ENCODE results near the gene RASGRP2. TPM values are rescaled to one million over a fixed set of nuclear protein-coding genes. Genes with fewer than 3 reads are reported as not detected.

Gene RASGRP2
- polyA plus RNA-seq, 1 donor = 10.7 TPM

DNA sequence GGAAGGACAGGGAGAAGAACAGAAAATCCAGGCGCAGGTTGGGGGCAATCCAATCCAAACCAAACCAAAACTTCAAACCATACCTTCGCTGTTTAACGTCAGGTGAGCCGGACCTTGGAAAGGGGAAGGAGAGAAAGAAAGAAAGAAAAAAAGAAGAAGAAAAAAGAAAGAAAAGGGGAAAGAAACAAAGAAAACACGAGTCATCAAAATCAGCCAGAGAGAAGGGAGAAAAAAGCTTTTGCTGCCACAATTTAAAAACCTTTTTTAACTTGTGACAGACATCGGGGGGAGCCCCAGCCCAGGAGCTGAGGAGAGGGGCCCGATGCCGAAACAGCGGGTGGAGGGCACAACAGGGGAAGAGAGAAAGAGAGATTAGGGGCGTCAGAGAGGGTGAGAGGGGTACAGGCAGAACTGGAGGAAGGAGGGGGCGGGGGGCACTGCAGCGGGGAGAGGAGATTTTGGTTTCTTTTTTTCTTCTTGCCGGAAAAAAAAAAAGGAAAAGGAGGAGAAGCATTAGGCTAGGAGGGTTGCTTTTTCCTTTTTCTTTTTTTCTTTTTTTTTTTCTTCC lies 51.1 kb downstream of the RASGRP2 start:
- Histone ChIP-seq H3K27me3 (ENCODE audit: control insufficient read depth, insufficient read depth, low read length) (peaks cover 69% of the 10 kb centered on the region), H3K9me3 (ENCODE audit: control insufficient read depth, low read depth, low read length) (no peaks in the 10 kb centered on the region), H3K4me3 (ENCODE audit: low read length) (no peak overlapping the region), H3K27ac (ENCODE audit: low read length) (no peak overlapping the region), H3K4me1 (ENCODE audit: control insufficient read depth, insufficient read depth, low read length) (no peaks in the 10 kb centered on the region), H3K36me3 (ENCODE audit: control insufficient read depth, insufficient read depth, low read length) (no peaks in the 10 kb centered on the region)
- WGBS (ENCODE audit: insufficient coverage, low lambda C conversion rate) = 38% methylated on average over 4 of the region's 13 CpGs
- no peak for DNase-seq

DNA sequence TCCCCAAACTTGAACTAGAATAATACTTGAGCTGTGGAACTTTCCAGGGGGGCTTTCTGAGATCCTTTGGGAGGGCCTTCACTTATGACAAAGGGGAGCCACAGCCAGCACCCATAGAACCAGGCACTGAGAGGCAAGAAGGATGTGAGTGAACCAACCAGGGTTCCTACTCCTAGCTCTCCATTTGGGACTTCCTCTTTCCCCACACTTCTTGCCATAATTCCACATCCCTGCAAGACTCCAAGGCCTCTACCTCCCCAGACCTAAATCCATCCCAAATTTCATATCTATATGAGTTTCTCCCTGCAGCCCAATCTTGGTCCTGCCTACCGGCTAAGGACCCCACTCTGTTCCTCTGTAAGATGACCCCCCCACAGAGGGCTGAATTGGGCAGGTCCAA lies 52.4 kb downstream of the RASGRP2 start:
- Histone ChIP-seq H3K4me1 (ENCODE audit: control insufficient read depth, insufficient read depth, low read length) (no peaks in the 10 kb centered on the region), H3K36me3 (ENCODE audit: control insufficient read depth, insufficient read depth, low read length) (no peaks in the 10 kb centered on the region), H3K9me3 (ENCODE audit: control insufficient read depth, low read depth, low read length) (no peaks in the 10 kb centered on the region), H3K4me3 (ENCODE audit: low read length) (no peak overlapping the region), H3K27me3 (ENCODE audit: control insufficient read depth, insufficient read depth, low read length) (peaks cover 66% of the 10 kb centered on the region), H3K27ac (ENCODE audit: low read length) (no peak overlapping the region)
- no CpG with 5 or more reads among the region's 1 CpG for WGBS (ENCODE audit: insufficient coverage, low lambda C conversion rate)
- no peak for DNase-seq

DNA sequence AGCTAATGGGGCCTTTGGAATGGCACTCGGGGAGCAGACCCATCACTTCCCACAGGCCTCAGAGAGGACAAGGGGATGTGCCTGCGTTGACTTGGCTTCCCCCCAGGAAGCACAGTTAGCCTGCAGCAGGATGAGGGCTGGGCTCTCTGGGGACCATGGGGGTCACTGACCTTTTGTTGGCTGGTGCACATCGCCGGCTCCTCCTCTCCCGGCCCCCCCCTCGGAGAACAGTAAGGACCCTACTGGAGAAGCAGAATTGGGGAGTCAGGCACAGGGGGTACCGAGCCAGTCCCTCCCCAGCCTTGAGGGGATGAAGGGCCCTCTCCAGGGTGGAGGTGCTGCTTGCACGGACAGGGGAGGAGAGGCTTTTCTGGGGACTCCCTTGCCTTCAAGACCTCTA lies 53.7 kb downstream of the RASGRP2 start:
- Histone ChIP-seq H3K4me3 (ENCODE audit: low read length) (no peak overlapping the region), H3K27ac (ENCODE audit: low read length) (no peak overlapping the region), H3K9me3 (ENCODE audit: control insufficient read depth, low read depth, low read length) (no peaks in the 10 kb centered on the region), H3K4me1 (ENCODE audit: control insufficient read depth, insufficient read depth, low read length) (no peaks in the 10 kb centered on the region), H3K36me3 (ENCODE audit: control insufficient read depth, insufficient read depth, low read length) (no peaks in the 10 kb centered on the region), H3K27me3 (ENCODE audit: control insufficient read depth, insufficient read depth, low read length) (peaks cover 54% of the 10 kb centered on the region)
- WGBS (ENCODE audit: insufficient coverage, low lambda C conversion rate) = no CpG with 5 or more reads among the region's 8 CpGs
- DNase-seq = no peak

DNA sequence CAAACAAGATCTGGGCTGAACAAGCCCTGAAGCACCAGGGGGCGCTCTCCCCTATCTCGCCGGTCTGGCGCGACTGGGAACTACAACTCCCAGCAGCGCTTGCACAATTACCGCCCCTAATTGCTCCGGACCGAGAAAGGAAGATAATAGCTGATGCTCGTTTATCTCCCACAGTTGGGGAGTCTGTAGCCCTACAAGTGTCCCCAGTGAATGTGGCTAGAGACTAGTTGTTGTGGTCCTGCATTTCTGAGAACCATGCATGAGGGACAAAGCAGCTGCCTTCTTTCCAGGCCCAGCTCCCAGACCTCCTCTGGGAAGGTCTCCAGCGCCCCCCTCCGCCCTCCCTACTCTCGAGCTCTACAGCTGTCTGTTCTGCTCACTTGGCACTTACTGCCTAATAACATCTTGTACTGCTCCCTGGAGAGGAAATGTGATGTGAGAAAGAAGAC lies 55.4 kb downstream of the RASGRP2 start:
- DNase-seq = peak; percentile 81 to 82
- no peaks in the 10 kb centered on the region for H3K9me3 ChIP-seq (ENCODE audit: control insufficient read depth, low read depth, low read length)
- H3K4me1 ChIP-seq (ENCODE audit: control insufficient read depth, insufficient read depth, low read length) = no peaks in the 10 kb centered on the region
- peak overlapping the region; percentile 29 for H3K4me3 ChIP-seq (ENCODE audit: low read length)
- H3K27me3 ChIP-seq (ENCODE audit: control insufficient read depth, insufficient read depth, low read length) = peaks cover 41% of the 10 kb centered on the region
- H3K36me3 ChIP-seq (ENCODE audit: control insufficient read depth, insufficient read depth, low read length) = no peaks in the 10 kb centered on the region
- H3K27ac ChIP-seq (ENCODE audit: low read length) = no peak overlapping the region
- WGBS (ENCODE audit: insufficient coverage, low lambda C conversion rate) = no CpG with 5 or more reads among the region's 13 CpGs

DNA sequence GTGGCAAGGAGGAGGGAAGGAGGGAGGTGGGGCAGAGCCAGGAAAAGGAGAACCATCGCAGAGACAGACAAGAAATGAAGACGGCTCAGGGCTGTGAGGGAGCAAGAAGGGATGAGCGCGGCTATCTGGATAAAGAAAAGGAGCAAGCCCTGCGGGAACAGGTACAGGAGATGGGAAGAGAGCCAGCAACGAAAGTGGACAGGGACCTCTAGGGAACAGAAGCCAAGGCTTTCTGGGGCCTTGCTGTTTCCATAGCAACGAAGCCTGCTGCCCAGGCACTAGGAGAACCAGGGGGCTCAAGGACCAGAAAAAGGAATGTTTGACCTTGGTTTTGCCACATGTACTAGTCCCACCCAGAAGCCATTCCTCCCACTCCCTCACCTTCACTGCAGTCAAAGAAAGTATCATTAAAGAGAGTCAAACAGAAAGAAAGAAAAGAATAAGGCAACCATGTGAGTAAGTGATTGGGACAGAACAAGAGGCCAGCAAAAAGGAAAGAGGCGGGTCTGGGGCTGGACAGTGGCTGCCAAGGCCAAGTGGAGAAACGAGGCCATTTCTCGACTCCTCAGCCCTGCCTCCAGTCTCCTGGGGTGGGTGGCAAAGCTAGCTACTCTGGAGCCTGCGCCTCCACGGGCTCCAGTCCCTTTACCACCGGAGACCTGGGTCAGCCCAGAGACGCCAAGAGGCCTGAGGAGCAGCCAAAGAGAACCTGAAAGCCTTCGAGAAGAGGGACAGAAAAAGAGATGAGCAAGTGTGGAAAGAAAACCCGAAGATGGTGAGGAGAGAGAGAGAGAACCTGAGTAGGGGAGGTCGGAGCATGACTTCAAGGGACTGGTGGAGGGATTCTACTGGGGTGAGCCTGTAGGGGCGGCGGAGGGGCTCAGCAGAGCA lies 56.1 kb downstream of the RASGRP2 start:
- Histone ChIP-seq H3K27ac (ENCODE audit: low read length) (no peak overlapping the region), H3K9me3 (ENCODE audit: control insufficient read depth, low read depth, low read length) (no peaks in the 10 kb centered on the region), H3K4me3 (ENCODE audit: low read length) (no peak overlapping the region), H3K36me3 (ENCODE audit: control insufficient read depth, insufficient read depth, low read length) (no peaks in the 10 kb centered on the region), H3K4me1 (ENCODE audit: control insufficient read depth, insufficient read depth, low read length) (no peaks in the 10 kb centered on the region), H3K27me3 (ENCODE audit: control insufficient read depth, insufficient read depth, low read length) (peaks cover 36% of the 10 kb centered on the region)
- whole genome bisulfite sequencing (ENCODE audit: insufficient coverage, low lambda C conversion rate) = 65% methylated on average over 4 of the region's 19 CpGs
- no peak for DNase-seq

DNA sequence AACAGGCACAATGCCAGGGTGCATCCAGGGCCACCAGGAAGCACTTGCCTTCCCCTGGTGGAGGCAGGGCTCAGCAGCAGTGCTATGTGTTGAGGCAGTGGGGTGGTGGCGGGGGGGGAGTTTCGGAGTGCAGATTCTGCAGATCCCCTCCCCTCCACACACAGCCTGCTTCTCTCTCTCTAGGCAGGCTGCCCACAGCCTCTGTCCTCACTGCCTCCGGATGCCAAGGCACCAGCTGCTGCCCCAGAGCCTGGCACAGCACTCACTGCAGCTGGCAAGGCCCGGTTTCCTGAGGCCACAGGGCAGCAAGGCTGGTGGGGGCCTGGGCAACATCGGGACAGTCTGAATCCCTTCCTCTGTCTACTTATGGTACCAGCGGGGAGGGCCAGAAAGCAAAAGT lies 56.7 kb downstream of the RASGRP2 start:
- DNase-seq = no peak
- no peaks in the 10 kb centered on the region for H3K36me3 ChIP-seq (ENCODE audit: control insufficient read depth, insufficient read depth, low read length)
- WGBS (ENCODE audit: insufficient coverage, low lambda C conversion rate) = no CpG with 5 or more reads among the region's 6 CpGs
- H3K27me3 ChIP-seq (ENCODE audit: control insufficient read depth, insufficient read depth, low read length) = peaks cover 36% of the 10 kb centered on the region
- H3K4me1 ChIP-seq (ENCODE audit: control insufficient read depth, insufficient read depth, low read length) = no peaks in the 10 kb centered on the region
- no peak overlapping the region for H3K4me3 ChIP-seq (ENCODE audit: low read length)
- no peaks in the 10 kb centered on the region for H3K9me3 ChIP-seq (ENCODE audit: control insufficient read depth, low read depth, low read length)
- no peak overlapping the region for H3K27ac ChIP-seq (ENCODE audit: low read length)

DNA sequence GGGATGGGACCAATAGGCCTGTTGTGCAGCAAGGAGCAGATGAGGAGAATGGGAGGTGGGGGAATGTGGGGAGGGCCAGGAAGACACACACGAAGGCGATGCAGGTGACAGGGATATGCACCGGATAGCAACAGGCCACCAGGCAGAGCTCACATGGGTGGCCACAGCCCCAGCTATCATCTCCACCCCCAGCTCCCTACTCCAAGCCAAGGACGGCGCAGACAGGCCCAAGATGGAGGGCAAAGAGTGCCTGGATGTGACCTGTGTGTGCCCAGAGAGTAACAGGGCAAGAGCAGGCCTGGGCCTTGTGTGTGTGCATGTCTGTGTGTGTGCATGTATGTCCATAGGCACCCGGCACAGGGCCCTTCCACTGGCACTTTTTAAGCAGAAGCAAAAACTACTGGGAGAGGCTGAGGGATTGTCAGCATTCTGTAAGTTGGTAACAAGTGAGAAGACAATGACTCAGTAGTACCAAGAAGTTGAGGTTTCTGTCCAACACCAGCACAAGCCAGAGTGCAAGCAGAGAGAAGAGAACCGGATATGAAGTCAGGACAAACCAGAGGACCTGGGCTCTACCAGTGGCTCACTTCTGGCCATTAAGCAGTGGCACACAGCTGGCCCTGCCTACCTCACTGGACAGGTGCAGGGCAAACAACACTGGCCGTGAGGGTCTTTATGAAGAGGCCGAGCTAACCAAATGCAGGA lies 57.3 kb downstream of the RASGRP2 start:
- DNase-seq = no peak
- 100% methylated on average over 1 of the region's 9 CpGs for WGBS (ENCODE audit: insufficient coverage, low lambda C conversion rate)

DNA sequence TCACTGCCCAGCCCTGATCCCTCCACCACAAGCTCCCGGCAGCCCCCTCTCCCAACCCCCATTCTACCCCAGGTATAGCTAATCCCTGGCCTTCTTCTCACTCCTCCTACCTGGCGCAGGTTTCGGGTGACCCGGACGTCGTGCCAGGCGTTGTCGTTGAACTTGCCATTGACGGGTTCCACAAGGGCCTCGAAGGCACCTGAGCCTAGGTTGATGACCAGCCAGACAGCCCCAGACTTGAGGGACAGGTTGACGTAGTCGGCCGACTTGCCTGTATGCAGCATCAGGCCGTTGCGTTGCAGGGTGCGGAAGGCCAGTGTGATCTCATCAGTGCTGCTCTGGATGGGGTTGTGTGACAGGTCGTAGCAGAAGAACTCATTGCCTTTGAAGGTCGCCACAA lies 58.4 kb downstream of the RASGRP2 start:
- no peak overlapping the region for H3K4me3 ChIP-seq (ENCODE audit: low read length)
- no peaks in the 10 kb centered on the region for H3K9me3 ChIP-seq (ENCODE audit: control insufficient read depth, low read depth, low read length)
- no peaks in the 10 kb centered on the region for H3K4me1 ChIP-seq (ENCODE audit: control insufficient read depth, insufficient read depth, low read length)
- no peaks in the 10 kb centered on the region for H3K36me3 ChIP-seq (ENCODE audit: control insufficient read depth, insufficient read depth, low read length)
- peaks cover 28% of the 10 kb centered on the region for H3K27me3 ChIP-seq (ENCODE audit: control insufficient read depth, insufficient read depth, low read length)
- no peak overlapping the region for H3K27ac ChIP-seq (ENCODE audit: low read length)
- WGBS (ENCODE audit: insufficient coverage, low lambda C conversion rate) = no CpG with 5 or more reads among the region's 18 CpGs
- no peak for DNase-seq

More for the DNA sequence above, 57.3 kb downstream of the RASGRP2 start:
- Histone ChIP-seq H3K9me3 (ENCODE audit: control insufficient read depth, low read depth, low read length) (no peaks in the 10 kb centered on the region), H3K27ac (ENCODE audit: low read length) (no peak overlapping the region), H3K27me3 (ENCODE audit: control insufficient read depth, insufficient read depth, low read length) (peaks cover 36% of the 10 kb centered on the region), H3K4me1 (ENCODE audit: control insufficient read depth, insufficient read depth, low read length) (no peaks in the 10 kb centered on the region), H3K36me3 (ENCODE audit: control insufficient read depth, insufficient read depth, low read length) (no peaks in the 10 kb centered on the region), H3K4me3 (ENCODE audit: low read length) (no peak overlapping the region)

DNA sequence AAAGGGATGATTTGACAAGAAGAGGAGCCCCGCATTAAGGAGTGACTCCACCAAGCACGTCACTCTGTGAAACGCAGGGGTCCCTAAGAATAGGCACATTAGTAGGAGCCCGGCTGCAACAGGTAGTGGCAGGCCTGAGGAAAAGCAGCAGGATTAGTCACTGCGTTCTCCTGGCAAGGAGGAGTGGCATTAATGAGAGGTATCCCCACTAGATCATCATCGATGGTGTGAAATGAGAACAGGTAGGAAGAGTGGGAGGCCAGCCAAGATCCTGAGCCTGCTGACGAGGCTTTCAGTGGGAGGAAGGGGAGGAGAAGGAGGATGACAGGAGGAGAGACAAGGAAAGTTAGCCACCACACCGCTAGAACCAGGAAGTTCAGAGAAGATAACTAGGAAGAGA lies 59.6 kb downstream of the RASGRP2 start:
- Histone ChIP-seq H3K27ac (ENCODE audit: low read length) (no peak overlapping the region), H3K4me3 (ENCODE audit: low read length) (no peak overlapping the region), H3K9me3 (ENCODE audit: control insufficient read depth, low read depth, low read length) (no peaks in the 10 kb centered on the region), H3K4me1 (ENCODE audit: control insufficient read depth, insufficient read depth, low read length) (no peaks in the 10 kb centered on the region), H3K27me3 (ENCODE audit: control insufficient read depth, insufficient read depth, low read length) (peaks cover 30% of the 10 kb centered on the region), H3K36me3 (ENCODE audit: control insufficient read depth, insufficient read depth, low read length) (no peaks in the 10 kb centered on the region)
- WGBS (ENCODE audit: insufficient coverage, low lambda C conversion rate) = 60% methylated on average over 3 of the region's 8 CpGs
- no peak for DNase-seq

DNA sequence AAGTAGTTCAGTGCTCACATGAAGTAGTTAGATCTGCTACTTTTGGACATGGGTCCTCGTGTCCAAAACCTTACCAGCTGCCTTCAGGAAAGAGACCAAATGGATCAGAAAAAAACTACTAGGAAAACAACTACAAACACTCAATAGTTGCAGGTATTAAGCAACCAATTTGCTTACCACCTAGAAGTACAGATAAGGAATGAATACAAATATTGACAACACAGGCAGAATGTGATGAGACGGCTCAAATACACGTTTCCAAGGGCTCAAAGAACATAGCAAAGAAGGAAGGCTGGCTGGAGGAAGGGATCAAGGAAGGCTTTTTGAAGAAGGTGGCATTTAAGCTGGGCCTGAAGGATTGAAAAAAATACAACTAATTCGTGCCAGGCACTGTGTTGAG lies 62.8 kb downstream of the RASGRP2 start:
- no peak overlapping the region for H3K4me3 ChIP-seq (ENCODE audit: low read length)
- H3K4me1 ChIP-seq (ENCODE audit: control insufficient read depth, insufficient read depth, low read length) = no peaks in the 10 kb centered on the region
- H3K27ac ChIP-seq (ENCODE audit: low read length) = no peak overlapping the region
- H3K36me3 ChIP-seq (ENCODE audit: control insufficient read depth, insufficient read depth, low read length) = no peaks in the 10 kb centered on the region
- H3K27me3 ChIP-seq (ENCODE audit: control insufficient read depth, insufficient read depth, low read length) = peaks cover 57% of the 10 kb centered on the region
- no peaks in the 10 kb centered on the region for H3K9me3 ChIP-seq (ENCODE audit: control insufficient read depth, low read depth, low read length)
- DNase-seq = no peak
- WGBS (ENCODE audit: insufficient coverage, low lambda C conversion rate) = 43% methylated on average over 2 of the region's 4 CpGs

Measured in large intestine (tissue), 3 donors.